ENCODE data around the gene CCDC69. TPM values are rescaled to one million over a fixed set of nuclear protein-coding genes. Genes with fewer than 3 reads are reported as not detected.

CCDC69 gene
- total RNA-seq, 2 experiments from 2014 or later = 68.0 to 68.9 TPM

GRCh38 chr5:151244206-151244605, 20.3 kb upstream of the CCDC69 start:
- TF ChIP-seq CTCF (IDR thresholded peaks at IDR 0.05) = no peak
- no peak for ATAC-seq (ENCODE audit: poor library complexity)
- Histone ChIP-seq H3K27ac (ENCODE audit: low read depth in 1 of 2, low read length in 2 of 2) (no peak overlapping the region), H3K4me3 (ENCODE audit: low read length) (no peak overlapping the region), H3K4me1 (ENCODE audit: insufficient read depth, low read length) (peaks cover 19% of the 10 kb centered on the region), H3K36me3 (ENCODE audit: insufficient read depth, low read length) (no peaks in the 10 kb centered on the region), H3K27me3 (ENCODE audit: control insufficient read depth in 1 of 2, insufficient read depth in 2 of 2, low read length in 2 of 2) (no peaks in the 10 kb centered on the region), H3K9me3 (ENCODE audit: control insufficient read depth in 1 of 2, insufficient read depth in 1 of 2, low read length in 2 of 2) (no peaks in the 10 kb centered on the region)
- H3K9me3 Mint-ChIP-seq = no peaks in the 10 kb centered on the region
- no peaks in the 10 kb centered on the region for H3K36me3 Mint-ChIP-seq (ENCODE audit: low read depth)
- CTCF ChIA-PET = no interaction called here
- POLR2A ChIA-PET = no interaction called here
- no peak for DNase-seq
- H3K27me3 Mint-ChIP-seq = no peaks in the 10 kb centered on the region
- H3K4me3 Mint-ChIP-seq = no peak overlapping the region
- peaks cover 16% of the 10 kb centered on the region for H3K4me1 Mint-ChIP-seq (ENCODE audit: low read depth)
- H3K27ac Mint-ChIP-seq = no peak overlapping the region
- intact Hi-C loops (cut with DNase I, micrococcal nuclease) = loop anchor here in 1 of 2 experiments (10.0 kb wide), 1 partner anchor 589 kb away; no protein-coding TSS in a partner anchor

- no peak for ATAC-seq (ENCODE audit: poor library complexity)
- no peak overlapping the region for H3K4me3 Mint-ChIP-seq
- H3K27ac Mint-ChIP-seq = no peak overlapping the region
Observed at GRCh38 chr5:151243564-151243963, 19.7 kb upstream of the CCDC69 start.

GRCh38 chr5:151243127-151243526, 19.2 kb upstream of the CCDC69 start:
- ATAC-seq (ENCODE audit: poor library complexity) = no peak
- Histone ChIP-seq H3K36me3 (ENCODE audit: insufficient read depth, low read length) (no peaks in the 10 kb centered on the region), H3K9me3 (ENCODE audit: control insufficient read depth in 1 of 2, insufficient read depth in 1 of 2, low read length in 2 of 2) (no peaks in the 10 kb centered on the region), H3K4me1 (ENCODE audit: insufficient read depth, low read length) (peaks cover 25% of the 10 kb centered on the region), H3K27ac (ENCODE audit: low read depth in 1 of 2, low read length in 2 of 2) (no peak overlapping the region), H3K27me3 (ENCODE audit: control insufficient read depth in 1 of 2, insufficient read depth in 2 of 2, low read length in 2 of 2) (no peaks in the 10 kb centered on the region), H3K4me3 (ENCODE audit: low read length) (no peak overlapping the region)
- ChIA-PET POLR2A (no interaction called here), CTCF (interaction anchor here (1.2 kb wide), 1 partner anchor 73 kb away, joined by 4 read pairs; no protein-coding TSS in a partner anchor)
- no peaks in the 10 kb centered on the region for H3K36me3 Mint-ChIP-seq (ENCODE audit: low read depth)
- DNase-seq = no peak
- H3K27ac Mint-ChIP-seq = no peak overlapping the region
- intact Hi-C loops (cut with DNase I, micrococcal nuclease) = loop anchor here in 1 of 2 experiments (10.0 kb wide), 1 partner anchor 588 kb away; no protein-coding TSS in a partner anchor
- no peaks in the 10 kb centered on the region for H3K9me3 Mint-ChIP-seq
- H3K4me3 Mint-ChIP-seq = no peak overlapping the region
- no peaks in the 10 kb centered on the region for H3K27me3 Mint-ChIP-seq
- H3K4me1 Mint-ChIP-seq (ENCODE audit: low read depth) = peaks cover 18% of the 10 kb centered on the region
- no peak for TF ChIP-seq CTCF (IDR thresholded peaks at IDR 0.05)

More at GRCh38 chr5:151243564-151243963, 19.7 kb upstream of the CCDC69 start:
- no peak for TF ChIP-seq CTCF (IDR thresholded peaks at IDR 0.05)
- H3K27me3 ChIP-seq (ENCODE audit: control insufficient read depth in 1 of 2, insufficient read depth in 2 of 2, low read length in 2 of 2) = no peaks in the 10 kb centered on the region
- H3K9me3 ChIP-seq (ENCODE audit: control insufficient read depth in 1 of 2, insufficient read depth in 1 of 2, low read length in 2 of 2) = no peaks in the 10 kb centered on the region
- peaks cover 18% of the 10 kb centered on the region for H3K4me1 Mint-ChIP-seq (ENCODE audit: low read depth)
- H3K9me3 Mint-ChIP-seq = no peaks in the 10 kb centered on the region
- no peaks in the 10 kb centered on the region for H3K27me3 Mint-ChIP-seq
- intact Hi-C loops (cut with DNase I, micrococcal nuclease) = loop anchor here in 1 of 2 experiments (10.0 kb wide), 1 partner anchor 589 kb away; no protein-coding TSS in a partner anchor
- no peak overlapping the region for H3K27ac ChIP-seq (ENCODE audit: low read depth in 1 of 2, low read length in 2 of 2)
- CTCF ChIA-PET = no interaction called here
- POLR2A ChIA-PET = no interaction called here
- no peaks in the 10 kb centered on the region for H3K36me3 Mint-ChIP-seq (ENCODE audit: low read depth)
- peaks cover 25% of the 10 kb centered on the region for H3K4me1 ChIP-seq (ENCODE audit: insufficient read depth, low read length)
- no peaks in the 10 kb centered on the region for H3K36me3 ChIP-seq (ENCODE audit: insufficient read depth, low read length)
- no peak overlapping the region for H3K4me3 ChIP-seq (ENCODE audit: low read length)
- no peak for DNase-seq

Measured in CD4-positive, alpha-beta T cell (primary cell).